Endodermal cell (in vitro differentiated cells): ENCODE results near the gene FGFR2. TPM values are rescaled to one million over a fixed set of nuclear protein-coding genes. Genes with fewer than 3 reads are reported as not detected.

ENCODE experiments used
- DNase-seq: peaks from one replicate; pipeline ENCODE4 v3.0.0-alpha.2; 2017
- H3K27ac ChIP-seq: 2 replicates; pipeline ENCODE4 v1.5.1; 2013; ENCODE audit warnings: mild to moderate bottlenecking, low read depth, low read length, moderate library complexity
- H3K27me3 ChIP-seq: 2 replicates; pipeline ENCODE4 v1.6.1; 2013; ENCODE audit warnings: mild to moderate bottlenecking, low read length, moderate library complexity; ENCODE audit not compliant: insufficient read depth, control insufficient read depth, poor library complexity, severe bottlenecking
- H3K36me3 ChIP-seq: 2 replicates; pipeline ENCODE4 v1.7.0; 2013; ENCODE audit warnings: mild to moderate bottlenecking, low read length, moderate library complexity; ENCODE audit not compliant: control insufficient read depth, insufficient read depth
- H3K4me1 ChIP-seq: one replicate; pipeline ENCODE4 v1.7.0; 2013; ENCODE audit warnings: low read length; ENCODE audit not compliant: control insufficient read depth, insufficient read depth
- H3K4me3 ChIP-seq: 2 replicates; pipeline ENCODE4 v1.5.1; 2013; ENCODE audit warnings: mild to moderate bottlenecking, low read length, moderate library complexity
- H3K9ac ChIP-seq: 2 replicates; pipeline ENCODE4 v1.6.1; 2013; ENCODE audit warnings: mild to moderate bottlenecking, low read length, moderate library complexity; ENCODE audit not compliant: poor library complexity, severe bottlenecking; ENCODE audit errors: extremely low read depth
- H3K9me3 ChIP-seq: 2 replicates; pipeline ENCODE4 v1.6.1; 2013; ENCODE audit warnings: mild to moderate bottlenecking, low read length, moderate library complexity; ENCODE audit not compliant: control insufficient read depth
- H3K27ac Mint-ChIP-seq: 2 replicates; pipeline ENCODE4 v1.8.0; 2020; ENCODE audit warnings: mixed read lengths
- H3K27me3 Mint-ChIP-seq: 2 replicates; pipeline ENCODE4 v1.8.0; 2021; ENCODE audit warnings: mild to moderate bottlenecking, mixed read lengths; ENCODE audit not compliant: insufficient read depth
- H3K36me3 Mint-ChIP-seq: 2 replicates; pipeline ENCODE4 v1.8.0; 2020; ENCODE audit warnings: low read depth, mixed read lengths
- H3K4me1 Mint-ChIP-seq: 2 replicates; pipeline ENCODE4 v1.8.0; 2020; ENCODE audit warnings: mixed read lengths
- H3K4me3 Mint-ChIP-seq: 2 replicates; pipeline ENCODE4 v1.8.0; 2020; ENCODE audit warnings: mild to moderate bottlenecking, moderate library complexity, mixed read lengths
- H3K9me3 Mint-ChIP-seq: 2 replicates; pipeline ENCODE4 v1.8.0; 2020; ENCODE audit warnings: mild to moderate bottlenecking, mixed read lengths
- WGBS, 2 experiments: methylation state at CpG; one replicate each; pipeline versions ENCODE4 v1.1.5 to v1.1.7; 2013; ENCODE audit warnings: missing lambda C conversion rate in 2 of 2, mixed read lengths in 1 of 2; ENCODE audit not compliant: insufficient coverage in 1 of 2, insufficient read length in 1 of 2; 5-methylcytosine and 5-hydroxymethylcytosine counted together
- total RNA-seq, 2 donors: library from RNA; stranded (reverse); fragmentation: NEBNext Ultra II Directional in 1 of 2; extraction: Animal tissue kit (Norgen Biotek cat#: 25700) in 1 of 2; gene quantifications; 2 replicates in 1 of 2; 3 replicates in 1 of 2; pipeline ENCODE4 v1.2.1, GENCODE V29; 2021
- TF ChIP-seq, protein P1 (sequence below): fragments of 200-600 bp; sonication (generic); conservative IDR thresholded peaks from 2 replicates; pipeline ENCODE4 v1.5.0; 2021; ENCODE audit warnings: antibody characterized with exemption, mild to moderate bottlenecking

The FGFR2 gene
- total RNA-seq, 2 donors from 2014 or later = 56.5 to 77.0 TPM

DNA sequence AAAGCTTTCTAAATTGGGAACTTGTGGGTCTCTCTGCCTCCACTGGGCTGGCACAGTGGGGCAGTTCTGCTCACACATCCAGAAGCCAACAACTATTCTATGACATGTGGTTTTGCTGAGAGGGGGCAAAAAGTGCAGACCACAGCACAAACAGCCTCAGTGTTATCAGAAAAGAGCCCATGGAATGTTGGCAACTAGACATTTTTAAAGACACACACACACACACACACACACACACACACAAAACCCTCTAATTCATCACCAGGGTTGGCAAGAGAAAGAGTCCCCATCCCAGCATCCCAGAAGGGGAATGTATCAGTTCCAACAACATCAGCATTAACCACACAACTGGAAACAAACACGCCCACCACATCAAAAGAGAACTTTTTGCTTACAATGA is 117.1 kb downstream of the FGFR2 start:
- TF ChIP-seq, protein P1, sequence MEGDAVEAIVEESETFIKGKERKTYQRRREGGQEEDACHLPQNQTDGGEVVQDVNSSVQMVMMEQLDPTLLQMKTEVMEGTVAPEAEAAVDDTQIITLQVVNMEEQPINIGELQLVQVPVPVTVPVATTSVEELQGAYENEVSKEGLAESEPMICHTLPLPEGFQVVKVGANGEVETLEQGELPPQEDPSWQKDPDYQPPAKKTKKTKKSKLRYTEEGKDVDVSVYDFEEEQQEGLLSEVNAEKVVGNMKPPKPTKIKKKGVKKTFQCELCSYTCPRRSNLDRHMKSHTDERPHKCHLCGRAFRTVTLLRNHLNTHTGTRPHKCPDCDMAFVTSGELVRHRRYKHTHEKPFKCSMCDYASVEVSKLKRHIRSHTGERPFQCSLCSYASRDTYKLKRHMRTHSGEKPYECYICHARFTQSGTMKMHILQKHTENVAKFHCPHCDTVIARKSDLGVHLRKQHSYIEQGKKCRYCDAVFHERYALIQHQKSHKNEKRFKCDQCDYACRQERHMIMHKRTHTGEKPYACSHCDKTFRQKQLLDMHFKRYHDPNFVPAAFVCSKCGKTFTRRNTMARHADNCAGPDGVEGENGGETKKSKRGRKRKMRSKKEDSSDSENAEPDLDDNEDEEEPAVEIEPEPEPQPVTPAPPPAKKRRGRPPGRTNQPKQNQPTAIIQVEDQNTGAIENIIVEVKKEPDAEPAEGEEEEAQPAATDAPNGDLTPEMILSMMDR = no peak
- no peak for DNase-seq
- no peaks in the 10 kb centered on the region for H3K9me3 Mint-ChIP-seq
- no peak overlapping the region for H3K27ac Mint-ChIP-seq
- Histone ChIP-seq H3K4me1 (no peaks in the 10 kb centered on the region), H3K4me3 (no peak overlapping the region), H3K9ac (no peak overlapping the region), H3K27ac (no peak overlapping the region), H3K9me3 (no peaks in the 10 kb centered on the region), H3K27me3 (no peaks in the 10 kb centered on the region), H3K36me3 (peaks cover 60% of the 10 kb centered on the region)
- WGBS, 2 experiments = 88 to 100% methylated on average over 1 of the region's 1 CpG
- H3K4me1 Mint-ChIP-seq = peaks cover 15% of the 10 kb centered on the region
- H3K36me3 Mint-ChIP-seq = peaks cover 81% of the 10 kb centered on the region
- H3K4me3 Mint-ChIP-seq = no peak overlapping the region
- no peaks in the 10 kb centered on the region for H3K27me3 Mint-ChIP-seq

- peaks cover 55% of the 10 kb centered on the region for H3K36me3 Mint-ChIP-seq
Measured at GRCh38 chr10:121478556-121478955, 119.7 kb downstream of the FGFR2 start.

DNA sequence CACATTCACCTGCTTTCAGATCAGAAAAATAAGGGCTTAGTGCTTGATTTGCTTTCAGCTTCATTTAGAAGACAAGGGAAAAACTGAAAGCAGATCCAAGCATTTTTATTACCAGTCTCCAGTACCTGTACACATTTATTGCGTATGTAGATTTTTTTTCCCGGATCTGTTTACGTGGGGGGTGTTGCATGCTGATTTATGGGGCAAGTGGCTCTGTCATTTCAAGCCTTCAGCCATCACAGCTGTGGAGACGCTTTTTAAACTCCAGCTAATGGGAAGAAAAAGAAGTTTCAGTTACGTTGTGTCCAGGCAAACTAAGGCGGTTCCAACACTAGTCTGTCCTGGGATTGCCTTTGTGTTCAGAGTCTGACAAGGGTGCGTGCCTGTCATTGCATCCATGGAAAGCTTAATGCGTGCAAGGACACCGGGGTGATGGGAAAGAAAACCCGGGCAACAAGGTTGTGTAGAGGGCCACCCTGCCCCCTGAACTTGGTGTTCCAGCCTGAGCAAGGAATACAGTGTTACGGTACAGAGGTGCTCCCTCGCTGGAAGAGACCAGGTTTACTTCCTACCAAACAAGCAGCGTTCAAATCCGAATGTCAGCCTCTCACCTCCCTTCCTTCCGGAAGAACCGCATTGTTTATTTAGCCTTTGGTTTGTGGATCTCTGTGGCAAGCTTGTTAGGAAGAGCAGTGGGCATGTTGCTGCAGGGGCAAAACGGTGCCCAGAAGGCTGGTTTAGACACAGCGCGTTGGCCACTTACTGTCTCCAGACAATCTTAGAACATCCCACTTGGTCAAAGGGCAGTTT is 128.2 kb downstream of the FGFR2 start:
- Mint-ChIP-seq H3K36me3 (no peaks in the 10 kb centered on the region), H3K27me3 (peaks cover 9% of the 10 kb centered on the region), H3K4me1 (peaks cover 8% of the 10 kb centered on the region), H3K9me3 (peaks cover 3% of the 10 kb centered on the region), H3K27ac (no peak overlapping the region), H3K4me3 (no peak overlapping the region)
- H3K27ac ChIP-seq = no peak overlapping the region
- H3K4me3 ChIP-seq = no peak overlapping the region
- 92 to 97% methylated on average over 13 to 19 of the region's 19 CpGs for WGBS, 2 experiments
- DNase-seq = no peak
- TF ChIP-seq, protein P1 = no peak
- peaks cover 4% of the 10 kb centered on the region for H3K4me1 ChIP-seq
- no peaks in the 10 kb centered on the region for H3K27me3 ChIP-seq
- H3K9me3 ChIP-seq = no peaks in the 10 kb centered on the region
- no peak overlapping the region for H3K9ac ChIP-seq
- no peaks in the 10 kb centered on the region for H3K36me3 ChIP-seq

More at GRCh38 chr10:121478556-121478955, 119.7 kb downstream of the FGFR2 start:
- Histone ChIP-seq H3K27ac (no peak overlapping the region), H3K4me3 (no peak overlapping the region), H3K4me1 (no peaks in the 10 kb centered on the region), H3K9ac (no peak overlapping the region), H3K9me3 (no peaks in the 10 kb centered on the region), H3K36me3 (peaks cover 34% of the 10 kb centered on the region), H3K27me3 (no peaks in the 10 kb centered on the region)
- TF ChIP-seq, protein P1 = no peak
- Mint-ChIP-seq H3K4me1 (no peaks in the 10 kb centered on the region), H3K27ac (no peak overlapping the region), H3K4me3 (no peak overlapping the region), H3K9me3 (no peaks in the 10 kb centered on the region), H3K27me3 (no peaks in the 10 kb centered on the region)
- DNase-seq = no peak
- WGBS, 2 experiments = 95 to 99% methylated on average over 7 of the region's 7 CpGs
